Endodermal cell (in vitro differentiated cells): ENCODE measurements around the gene QPRT. TPM values are rescaled to one million over a fixed set of nuclear protein-coding genes. Genes with fewer than 3 reads are reported as not detected.
"Not testable (repeated sequence)": the region's sequence is repeated elsewhere in the genome, so short reads cannot be mapped to it uniquely, and the experiment has no call there.

Experiments used
- DNase-seq: peaks from one replicate; pipeline ENCODE4 v3.0.0-alpha.2; 2017
- H3K27ac ChIP-seq: 2 replicates; pipeline ENCODE4 v1.5.1; 2013; ENCODE audit warnings: mild to moderate bottlenecking, low read depth, low read length, moderate library complexity
- H3K27me3 ChIP-seq: 2 replicates; pipeline ENCODE4 v1.6.1; 2013; ENCODE audit warnings: mild to moderate bottlenecking, low read length, moderate library complexity; ENCODE audit not compliant: insufficient read depth, control insufficient read depth, poor library complexity, severe bottlenecking
- H3K36me3 ChIP-seq: 2 replicates; pipeline ENCODE4 v1.7.0; 2013; ENCODE audit warnings: mild to moderate bottlenecking, low read length, moderate library complexity; ENCODE audit not compliant: control insufficient read depth, insufficient read depth
- H3K4me1 ChIP-seq: one replicate; pipeline ENCODE4 v1.7.0; 2013; ENCODE audit warnings: low read length; ENCODE audit not compliant: control insufficient read depth, insufficient read depth
- H3K4me3 ChIP-seq: 2 replicates; pipeline ENCODE4 v1.5.1; 2013; ENCODE audit warnings: mild to moderate bottlenecking, low read length, moderate library complexity
- H3K9ac ChIP-seq: 2 replicates; pipeline ENCODE4 v1.6.1; 2013; ENCODE audit warnings: mild to moderate bottlenecking, low read length, moderate library complexity; ENCODE audit not compliant: poor library complexity, severe bottlenecking; ENCODE audit errors: extremely low read depth
- H3K9me3 ChIP-seq: 2 replicates; pipeline ENCODE4 v1.6.1; 2013; ENCODE audit warnings: mild to moderate bottlenecking, low read length, moderate library complexity; ENCODE audit not compliant: control insufficient read depth
- H3K27ac Mint-ChIP-seq: 2 replicates; pipeline ENCODE4 v1.8.0; 2020; ENCODE audit warnings: mixed read lengths
- H3K27me3 Mint-ChIP-seq: 2 replicates; pipeline ENCODE4 v1.8.0; 2021; ENCODE audit warnings: mild to moderate bottlenecking, mixed read lengths; ENCODE audit not compliant: insufficient read depth
- H3K36me3 Mint-ChIP-seq: 2 replicates; pipeline ENCODE4 v1.8.0; 2020; ENCODE audit warnings: low read depth, mixed read lengths
- H3K4me1 Mint-ChIP-seq: 2 replicates; pipeline ENCODE4 v1.8.0; 2020; ENCODE audit warnings: mixed read lengths
- H3K4me3 Mint-ChIP-seq: 2 replicates; pipeline ENCODE4 v1.8.0; 2020; ENCODE audit warnings: mild to moderate bottlenecking, moderate library complexity, mixed read lengths
- H3K9me3 Mint-ChIP-seq: 2 replicates; pipeline ENCODE4 v1.8.0; 2020; ENCODE audit warnings: mild to moderate bottlenecking, mixed read lengths
- WGBS, 2 experiments: methylation state at CpG; one replicate each; pipeline versions ENCODE4 v1.1.5 to v1.1.7; 2013; ENCODE audit warnings: missing lambda C conversion rate in 2 of 2, mixed read lengths in 1 of 2; ENCODE audit not compliant: insufficient coverage in 1 of 2, insufficient read length in 1 of 2; 5-methylcytosine and 5-hydroxymethylcytosine counted together
- total RNA-seq, 2 donors: library from RNA; stranded (reverse); fragmentation: NEBNext Ultra II Directional in 1 of 2; extraction: Animal tissue kit (Norgen Biotek cat#: 25700) in 1 of 2; gene quantifications; 2 replicates in 1 of 2; 3 replicates in 1 of 2; pipeline ENCODE4 v1.2.1, GENCODE V29; 2021
- TF ChIP-seq, protein P1 (sequence below): fragments of 200-600 bp; sonication (generic); conservative IDR thresholded peaks from 2 replicates; pipeline ENCODE4 v1.5.0; 2021; ENCODE audit warnings: antibody characterized with exemption, mild to moderate bottlenecking

The QPRT gene
- total RNA-seq, 2 donors from 2014 or later: 92.3 to 109 TPM

DNA sequence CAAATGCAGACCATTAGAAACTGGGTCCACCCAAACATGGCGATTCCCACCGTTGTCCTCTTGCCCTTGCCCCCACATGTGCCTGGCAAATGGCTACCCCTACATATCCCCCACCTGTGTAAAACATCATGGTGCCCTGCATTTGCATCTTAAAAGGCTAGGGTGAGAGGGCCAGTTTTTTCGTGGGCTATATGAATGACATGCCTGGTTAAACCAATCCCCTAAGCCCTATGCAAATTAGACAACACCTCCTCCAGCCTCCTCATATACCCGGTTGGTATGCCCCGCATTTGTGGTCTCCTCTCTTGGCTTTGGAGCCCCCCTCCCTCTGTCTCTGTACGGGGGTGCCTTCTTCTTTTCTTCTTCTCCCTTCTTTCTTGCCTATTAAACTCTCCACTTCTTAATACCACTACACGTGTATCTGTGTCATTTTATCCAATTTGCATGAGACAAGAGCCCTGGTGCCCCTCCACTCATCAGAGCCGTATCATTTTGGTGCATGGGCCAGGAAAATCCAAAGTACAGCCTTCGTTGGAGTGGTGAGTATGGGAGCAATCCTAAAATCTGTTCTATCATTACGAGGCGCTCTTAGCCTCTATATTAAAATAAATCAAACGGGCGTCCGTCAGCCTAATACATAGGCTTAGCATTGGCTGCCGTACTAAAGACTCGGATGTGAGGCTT is 30.1 kb downstream of the QPRT start:
- Histone ChIP-seq H3K4me3 (peak overlapping the region; percentile 82), H3K27me3 (no peaks in the 10 kb centered on the region), H3K9me3 (no peaks in the 10 kb centered on the region), H3K4me1 (no peaks in the 10 kb centered on the region), H3K9ac (peak overlapping the region; percentile 45), H3K27ac (no peak overlapping the region), H3K36me3 (no peaks in the 10 kb centered on the region)
- 11 to 26% methylated on average over 6 to 16 of the region's 16 CpGs for WGBS, 2 experiments
- Mint-ChIP-seq H3K4me1 (peaks cover 9% of the 10 kb centered on the region), H3K4me3 (peak overlapping the region; percentile 73), H3K36me3 (peaks cover 2% of the 10 kb centered on the region), H3K27me3 (no peaks in the 10 kb centered on the region), H3K9me3 (no peaks in the 10 kb centered on the region), H3K27ac (peak overlapping the region; percentile 97)
- TF ChIP-seq, protein P1, sequence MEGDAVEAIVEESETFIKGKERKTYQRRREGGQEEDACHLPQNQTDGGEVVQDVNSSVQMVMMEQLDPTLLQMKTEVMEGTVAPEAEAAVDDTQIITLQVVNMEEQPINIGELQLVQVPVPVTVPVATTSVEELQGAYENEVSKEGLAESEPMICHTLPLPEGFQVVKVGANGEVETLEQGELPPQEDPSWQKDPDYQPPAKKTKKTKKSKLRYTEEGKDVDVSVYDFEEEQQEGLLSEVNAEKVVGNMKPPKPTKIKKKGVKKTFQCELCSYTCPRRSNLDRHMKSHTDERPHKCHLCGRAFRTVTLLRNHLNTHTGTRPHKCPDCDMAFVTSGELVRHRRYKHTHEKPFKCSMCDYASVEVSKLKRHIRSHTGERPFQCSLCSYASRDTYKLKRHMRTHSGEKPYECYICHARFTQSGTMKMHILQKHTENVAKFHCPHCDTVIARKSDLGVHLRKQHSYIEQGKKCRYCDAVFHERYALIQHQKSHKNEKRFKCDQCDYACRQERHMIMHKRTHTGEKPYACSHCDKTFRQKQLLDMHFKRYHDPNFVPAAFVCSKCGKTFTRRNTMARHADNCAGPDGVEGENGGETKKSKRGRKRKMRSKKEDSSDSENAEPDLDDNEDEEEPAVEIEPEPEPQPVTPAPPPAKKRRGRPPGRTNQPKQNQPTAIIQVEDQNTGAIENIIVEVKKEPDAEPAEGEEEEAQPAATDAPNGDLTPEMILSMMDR: no peak
- peak; percentile 88 for DNase-seq

DNA sequence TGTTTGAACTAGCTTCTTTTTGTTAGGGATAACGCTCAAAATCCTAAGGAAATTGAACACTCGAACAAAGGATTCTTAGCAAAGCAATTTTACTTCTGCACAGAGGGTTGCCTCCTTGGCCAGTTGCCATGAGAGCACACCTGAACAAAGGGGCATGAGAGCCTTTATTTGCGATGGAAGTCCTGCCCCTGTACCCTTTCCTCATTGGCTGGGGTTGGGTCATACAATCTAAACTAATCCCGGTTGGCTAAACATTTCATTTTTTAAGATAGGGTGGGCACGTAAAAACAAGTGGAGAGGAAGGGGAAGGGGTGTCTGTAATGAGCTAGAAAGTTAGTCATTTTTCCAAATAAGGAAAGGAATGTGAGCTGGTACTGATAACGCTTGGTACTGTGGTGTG is 30.7 kb downstream of the QPRT start:
- H3K4me1 Mint-ChIP-seq, H3K36me3 ChIP-seq, H3K4me1 ChIP-seq, H3K9me3 Mint-ChIP-seq, H3K9me3 ChIP-seq, H3K27me3 Mint-ChIP-seq, H3K27ac ChIP-seq, H3K36me3 Mint-ChIP-seq, H3K27me3 ChIP-seq: not testable (repeated sequence)
- Histone ChIP-seq H3K9ac (peak overlapping the region; percentile 45), H3K4me3 (peak overlapping the region; percentile 82)
- peak; percentile 82 for DNase-seq
- Mint-ChIP-seq H3K27ac (peak overlapping the region; percentile 97), H3K4me3 (peak overlapping the region; percentile 73)
- WGBS, 2 experiments: 11 to 12% methylated on average over 5 to 6 of the region's 6 CpGs

DNA sequence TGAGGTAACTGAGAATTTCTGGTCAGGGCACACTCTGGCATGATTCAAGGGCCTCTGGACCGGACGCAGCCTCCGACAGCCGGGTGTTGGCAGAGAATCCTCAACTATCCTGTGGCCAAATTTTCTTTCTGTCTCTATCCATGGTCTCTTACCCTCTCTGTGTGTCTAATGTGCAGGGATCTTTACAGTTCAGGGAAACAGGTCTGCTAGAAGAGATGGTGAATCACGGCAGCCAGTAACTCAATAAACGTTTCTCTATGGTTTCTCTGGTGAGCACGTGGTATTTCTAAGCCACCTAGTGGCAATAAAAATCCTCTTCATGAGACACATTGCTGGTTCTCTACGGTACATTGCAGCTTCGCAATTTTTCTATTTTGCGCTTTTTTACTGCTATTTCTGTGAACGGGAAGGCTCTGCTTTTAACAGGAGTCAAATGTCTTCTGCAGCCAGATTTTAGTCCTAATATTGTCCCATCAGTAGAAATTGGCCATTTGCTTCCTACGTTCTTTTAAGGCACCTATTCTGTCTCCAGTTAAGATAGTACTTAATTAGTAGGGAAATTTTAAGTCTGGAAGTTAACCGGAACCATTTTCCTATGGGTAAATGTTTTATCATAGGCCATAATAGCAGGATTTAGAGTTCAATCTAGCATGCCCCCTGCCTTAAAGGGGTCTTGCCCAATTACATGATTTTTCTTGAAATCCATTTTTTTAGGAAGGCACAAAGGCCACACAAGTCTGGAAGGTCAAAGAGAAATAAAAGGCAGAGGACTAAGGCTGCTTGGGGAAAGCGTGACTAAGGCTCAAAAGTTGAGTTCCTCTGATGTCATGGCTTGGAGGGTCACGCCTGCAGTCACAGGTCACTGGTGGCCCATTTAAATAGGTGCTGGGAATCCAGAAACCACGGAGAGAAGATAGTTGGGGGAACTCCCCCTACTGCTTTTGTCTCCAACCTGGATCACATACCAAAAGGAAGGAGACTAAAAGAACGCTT is 31.5 kb downstream of the QPRT start:
- Histone ChIP-seq H3K27me3 (no peaks in the 10 kb centered on the region), H3K9ac (peak overlapping the region; percentile 45), H3K4me3 (peak overlapping the region; percentile 82), H3K9me3 (no peaks in the 10 kb centered on the region), H3K4me1 (no peaks in the 10 kb centered on the region), H3K36me3 (peaks cover 5% of the 10 kb centered on the region), H3K27ac (no peak overlapping the region)
- Mint-ChIP-seq H3K4me1 (peaks cover 9% of the 10 kb centered on the region), H3K36me3 (peaks cover 11% of the 10 kb centered on the region), H3K9me3 (no peaks in the 10 kb centered on the region), H3K4me3 (peak overlapping the region; percentile 73), H3K27me3 (no peaks in the 10 kb centered on the region), H3K27ac (peak overlapping the region; percentile 97)
- peak; percentile 72 for DNase-seq
- WGBS, 2 experiments: 20 to 32% methylated on average over 13 to 17 of the region's 17 CpGs
- TF ChIP-seq, protein P1: peak; percentile 83
